Tibial nerve (tissue), 4 donors: ENCODE results near the gene TAP2.

Experiments used
- EP300 ChIP-seq, 2 donors: sonication (generic); formaldehyde crosslinking; IDR thresholded peaks; one replicate each; pipeline ENCODE4 v1.6.1; 2017; ENCODE audit warnings: antibody characterized with exemption in 2 of 2, mild to moderate bottlenecking in 1 of 2
- POLR2A ChIP-seq, 2 donors: fragments of 450-650 bp; IDR thresholded peaks; one replicate each; pipeline ENCODE4 v1.6.1; 2017; ENCODE audit warnings: antibody characterized with exemption in 2 of 2, mild to moderate bottlenecking in 2 of 2, moderate library complexity in 2 of 2
- TF ChIP-seq, protein P1 (sequence below), 5 experiments: fragments of 200-600 bp in 3 of 5; fragments of 450-650 bp in 2 of 5; sonication (generic) in 3 of 5; IDR thresholded peaks; one replicate each; pipeline ENCODE4 v1.5.1; 2016 to 2019; ENCODE audit warnings: antibody characterized with exemption in 5 of 5, mild to moderate bottlenecking in 3 of 5, moderate library complexity in 2 of 5

- TF ChIP-seq, protein P1, sequence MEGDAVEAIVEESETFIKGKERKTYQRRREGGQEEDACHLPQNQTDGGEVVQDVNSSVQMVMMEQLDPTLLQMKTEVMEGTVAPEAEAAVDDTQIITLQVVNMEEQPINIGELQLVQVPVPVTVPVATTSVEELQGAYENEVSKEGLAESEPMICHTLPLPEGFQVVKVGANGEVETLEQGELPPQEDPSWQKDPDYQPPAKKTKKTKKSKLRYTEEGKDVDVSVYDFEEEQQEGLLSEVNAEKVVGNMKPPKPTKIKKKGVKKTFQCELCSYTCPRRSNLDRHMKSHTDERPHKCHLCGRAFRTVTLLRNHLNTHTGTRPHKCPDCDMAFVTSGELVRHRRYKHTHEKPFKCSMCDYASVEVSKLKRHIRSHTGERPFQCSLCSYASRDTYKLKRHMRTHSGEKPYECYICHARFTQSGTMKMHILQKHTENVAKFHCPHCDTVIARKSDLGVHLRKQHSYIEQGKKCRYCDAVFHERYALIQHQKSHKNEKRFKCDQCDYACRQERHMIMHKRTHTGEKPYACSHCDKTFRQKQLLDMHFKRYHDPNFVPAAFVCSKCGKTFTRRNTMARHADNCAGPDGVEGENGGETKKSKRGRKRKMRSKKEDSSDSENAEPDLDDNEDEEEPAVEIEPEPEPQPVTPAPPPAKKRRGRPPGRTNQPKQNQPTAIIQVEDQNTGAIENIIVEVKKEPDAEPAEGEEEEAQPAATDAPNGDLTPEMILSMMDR (IDR thresholded peaks at IDR 0.05) = no peak
- TF ChIP-seq EP300 (IDR thresholded peaks at IDR 0.05) (no peak), POLR2A (IDR thresholded peaks at IDR 0.05) (no peak)
These were observed 857 bp downstream of the TAP2 start for GRCh38 chr6:32837651-32838113.
